Lung (tissue), 12 donors: ENCODE measurements around the gene SLC9A7. TPM values are rescaled to one million over a fixed set of nuclear protein-coding genes. Genes with fewer than 3 reads are reported as not detected.

Experiments used
- ATAC-seq: fragments of 200-7000 bp; cut with Tn5 transposase; one replicate; pipeline ENCODE4 v1.9.1; 2020; ENCODE audit warnings: moderate number of reproducible peaks; ENCODE audit not compliant: insufficient read depth, low FRiP score
- DNase-seq, 3 donors: peaks; one replicate each; pipeline ENCODE4 v3.0.0-alpha.2; 2013 to 2017
- H3K27ac ChIP-seq, 2 donors: one replicate each; pipeline ENCODE4 v1.5.1; 2013; ENCODE audit warnings: mild to moderate bottlenecking in 2 of 2, moderate library complexity in 2 of 2, control low read depth in 1 of 2, inconsistent platforms in 1 of 2, low read depth in 1 of 2, low read length in 1 of 2
- H3K27me3 ChIP-seq, 3 donors: one replicate each; pipeline ENCODE4 v1.5.1; 2013; ENCODE audit warnings: low read length in 2 of 3; ENCODE audit not compliant: control insufficient read depth in 3 of 3, insufficient read depth in 3 of 3
- H3K36me3 ChIP-seq, 4 donors: one replicate each; pipeline ENCODE4 v1.5.1; 2013; ENCODE audit warnings: low read length in 4 of 4, mild to moderate bottlenecking in 1 of 4, moderate library complexity in 1 of 4; ENCODE audit not compliant: control insufficient read depth in 4 of 4, insufficient read depth in 4 of 4
- H3K4me1 ChIP-seq, 5 donors: one replicate each; pipeline ENCODE4 v1.5.1; 2013; ENCODE audit warnings: low read length in 5 of 5, mild to moderate bottlenecking in 2 of 5, moderate library complexity in 1 of 5; ENCODE audit not compliant: control insufficient read depth in 5 of 5, insufficient read depth in 5 of 5
- H3K4me3 ChIP-seq: one replicate; pipeline ENCODE4 v1.5.1; 2013; ENCODE audit warnings: mild to moderate bottlenecking, control low read depth, moderate library complexity
- H3K9ac ChIP-seq, 2 donors: one replicate each; pipeline ENCODE4 v1.5.1; 2013; ENCODE audit warnings: low read length in 2 of 2, control low read depth in 1 of 2; ENCODE audit not compliant: insufficient read depth in 1 of 2
- H3K9me3 ChIP-seq, 4 donors: one replicate each; pipeline ENCODE4 v1.5.1; 2013; ENCODE audit warnings: low read length in 3 of 4, mild to moderate bottlenecking in 1 of 4, moderate library complexity in 1 of 4; ENCODE audit not compliant: control insufficient read depth in 4 of 4, insufficient read depth in 3 of 4
- CTCF ChIP-seq: IDR thresholded peaks from 2 replicates; pipeline ENCODE4 v1.5.1; 2012; ENCODE audit warnings: mild to moderate bottlenecking; ENCODE audit errors: control extremely low read depth, extremely low read depth
- WGBS, 2 donors: extraction: QIAGEN DNeasy Blood & Tissue Kit; methylation state at CpG; one replicate each; pipeline ENCODE4 v1.1.7; 2013; 5-methylcytosine and 5-hydroxymethylcytosine counted together
- polyA plus RNA-seq, 2 donors: library from polyadenylated mRNA; stranded (reverse); fragments of 200-250 nt; gene quantifications; one replicate each; pipeline ENCODE4 v1.2.1, GENCODE V29; 2013
- total RNA-seq, 2 donors: library from RNA; depleted of rRNA in 1 of 2; stranded (reverse); fragments of >200 nt in 1 of 2; gene quantifications; one replicate each; pipeline ENCODE4 v1.2.1, GENCODE V29; 2014 to 2021
- donor health status: control.
- donor health status: control.
- donor health status: Bipolar disorder and iron deficiency.
- donor health status: healthy.
- donor health status: DM: yes; HTN: yes; CAD: no.

Gene SLC9A7
- total and polyA plus RNA-seq, 4 donors: 1.2 to 6.9 (median 3.6) TPM

- WGBS, 2 donors: 71 to 88% methylated on average over 2 of the region's 2 CpGs
- H3K9me3 ChIP-seq: no peaks in the 10 kb centered on the region
- ATAC-seq: no peak
- H3K27ac ChIP-seq: no peak overlapping the region
- H3K4me1 ChIP-seq: no peaks in the 10 kb centered on the region
- TF ChIP-seq CTCF: no peak
- no peak overlapping the region for H3K9ac ChIP-seq
- no peaks in the 10 kb centered on the region for H3K36me3 ChIP-seq
- peaks cover 0 to 18% (median 6%) of the 10 kb centered on the region in 3 donors for H3K27me3 ChIP-seq
- no peak for DNase-seq
- H3K4me3 ChIP-seq: no peak overlapping the region
Measured at GRCh38 chrX:46693149-46693548, 65.8 kb downstream of the SLC9A7 start.

GRCh38 chrX:46690818-46691217 lies 68.1 kb downstream of the SLC9A7 start:
- Histone ChIP-seq H3K4me1 (no peaks in the 10 kb centered on the region), H3K4me3 (no peak overlapping the region), H3K9me3 (no peaks in the 10 kb centered on the region), H3K9ac (no peak overlapping the region), H3K27me3 (peaks cover 0 to 19% (median 6%) of the 10 kb centered on the region in 3 donors), H3K36me3 (no peaks in the 10 kb centered on the region), H3K27ac (no peak overlapping the region)
- no peak for ATAC-seq
- TF ChIP-seq CTCF: no peak
- WGBS, 2 donors: 89 to 97% methylated on average over 2 of the region's 2 CpGs
- no peak for DNase-seq

- TF ChIP-seq CTCF: no peak
- Histone ChIP-seq H3K9me3 (no peaks in the 10 kb centered on the region), H3K27ac (no peak overlapping the region), H3K36me3 (no peaks in the 10 kb centered on the region), H3K4me3 (no peak overlapping the region), H3K27me3 (peaks cover 0 to 17% (median 3%) of the 10 kb centered on the region in 3 donors), H3K4me1 (no peaks in the 10 kb centered on the region), H3K9ac (no peak overlapping the region)
- DNase-seq (peak in 1 of 3 donors; percentile 15), ATAC-seq (no peak)
- 36 to 49% methylated on average over 2 of the region's 2 CpGs for WGBS, 2 donors
Measured at GRCh38 chrX:46687619-46688018, 71.3 kb downstream of the SLC9A7 start.

- Histone ChIP-seq H3K27ac (no peak overlapping the region), H3K36me3 (no peaks in the 10 kb centered on the region), H3K4me1 (no peaks in the 10 kb centered on the region), H3K27me3 (peaks cover 0 to 13% (median 3%) of the 10 kb centered on the region in 3 donors), H3K9me3 (no peaks in the 10 kb centered on the region), H3K9ac (no peak overlapping the region), H3K4me3 (no peak overlapping the region)
- TF ChIP-seq CTCF: peak; percentile 44
- DNase-seq (peak; percentile 16 to 49 (median 34)), ATAC-seq (peak; percentile 69)
- 26 to 45% methylated on average over 5 of the region's 5 CpGs for WGBS, 2 donors
Measured at GRCh38 chrX:46686003-46686645, 72.8 kb downstream of the SLC9A7 start.
